Activated naive CD4-positive, alpha-beta T cell treated with Interleukin-2 at 50 U/mL for 16 hours (primary cell): Measurements from ENCODE around the gene SEC14L1.

Experiments
- DNase-seq: peaks from one replicate; pipeline ENCODE4 v3.0.0-alpha.2; 2020

Gene SEC14L1

DNA sequence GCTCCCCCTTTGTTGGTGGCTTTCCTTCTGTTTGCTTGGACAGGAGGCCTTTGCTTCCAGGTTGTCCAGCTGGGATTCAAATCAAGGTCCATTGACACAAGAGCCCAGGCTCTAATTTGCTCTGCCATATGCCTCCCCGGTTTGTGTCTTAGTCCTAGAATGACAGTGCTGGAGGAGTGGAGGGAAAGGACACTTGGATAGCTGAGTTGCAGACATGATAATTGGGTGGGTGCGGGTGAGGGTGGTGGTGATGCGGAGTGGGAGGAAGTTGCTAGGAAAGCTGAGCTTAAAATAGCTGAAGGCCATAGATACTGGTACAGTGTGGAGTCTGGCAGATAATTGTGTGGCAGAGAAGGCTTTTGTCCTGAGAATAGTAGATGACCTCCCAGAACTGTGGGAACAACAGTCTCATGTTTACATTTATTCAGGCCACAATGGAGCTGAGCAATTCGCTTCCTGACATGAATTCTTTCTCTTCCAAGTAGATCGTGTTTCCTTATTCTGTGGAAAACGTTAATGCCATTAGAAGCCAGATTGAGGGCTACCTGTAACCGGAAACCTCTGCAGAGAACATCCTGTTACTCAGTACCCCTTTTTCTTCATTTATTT lies 23.8 kb downstream of the SEC14L1 start:
- no peak for DNase-seq

DNA sequence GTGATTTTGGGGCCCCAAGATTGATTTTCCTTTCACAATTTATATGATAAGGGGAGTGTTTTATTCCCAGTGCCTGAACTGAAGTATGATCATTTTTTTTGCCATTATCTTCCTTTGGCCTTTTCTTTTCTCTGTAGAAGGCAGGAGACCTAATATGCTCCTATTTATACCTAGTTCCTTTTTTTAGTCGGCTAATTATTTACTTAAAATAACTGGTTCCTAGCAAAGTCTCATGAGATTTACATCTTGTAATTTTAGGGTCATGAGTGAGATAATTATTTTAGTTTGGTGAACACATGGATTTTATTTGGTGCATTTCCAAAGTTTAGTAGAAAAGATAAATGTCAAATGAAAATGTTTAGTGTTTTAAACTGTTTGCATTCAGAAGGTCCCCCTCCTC lies 24.8 kb downstream of the SEC14L1 start:
- no peak for DNase-seq

DNA sequence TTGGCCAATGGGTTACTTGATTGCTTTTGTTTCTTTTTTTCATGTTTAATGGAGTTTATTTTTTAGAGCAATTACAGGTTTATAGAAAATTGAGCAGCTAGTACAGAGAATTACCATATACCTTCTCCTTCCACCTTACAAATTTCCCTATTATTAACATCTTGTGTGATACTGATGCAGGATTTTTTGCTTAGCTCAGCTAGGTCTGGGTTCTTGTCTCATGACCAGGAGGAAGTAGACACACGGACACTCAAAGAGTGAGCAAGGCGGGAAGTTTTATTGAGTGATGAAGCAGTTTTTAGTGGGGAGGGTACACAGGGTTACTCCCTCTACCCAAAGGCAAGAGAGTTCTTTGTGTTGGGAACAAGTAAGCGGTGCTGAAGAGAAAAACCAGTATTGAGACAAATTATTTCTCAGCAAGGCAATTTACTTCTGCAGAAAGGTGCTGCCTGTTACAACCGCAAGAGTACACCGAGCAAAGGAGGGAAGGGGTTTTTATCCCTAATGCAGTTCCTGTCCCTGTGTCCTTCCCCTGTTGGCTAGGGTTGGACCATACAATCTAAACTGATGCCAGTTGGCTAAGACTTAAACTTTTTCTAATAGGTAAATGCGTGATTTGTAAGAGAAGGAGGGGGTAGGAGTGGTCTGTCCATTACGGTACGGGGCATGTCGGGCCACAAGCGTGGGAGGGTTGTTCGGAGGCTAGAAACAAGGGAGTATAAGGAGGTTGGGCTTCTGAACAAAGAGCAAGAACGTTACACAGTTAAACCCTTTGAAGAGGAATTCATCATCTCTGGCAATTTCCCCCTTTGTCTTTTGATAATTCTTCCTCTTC lies 26.9 kb downstream of the SEC14L1 start:
- no peak for DNase-seq

DNA sequence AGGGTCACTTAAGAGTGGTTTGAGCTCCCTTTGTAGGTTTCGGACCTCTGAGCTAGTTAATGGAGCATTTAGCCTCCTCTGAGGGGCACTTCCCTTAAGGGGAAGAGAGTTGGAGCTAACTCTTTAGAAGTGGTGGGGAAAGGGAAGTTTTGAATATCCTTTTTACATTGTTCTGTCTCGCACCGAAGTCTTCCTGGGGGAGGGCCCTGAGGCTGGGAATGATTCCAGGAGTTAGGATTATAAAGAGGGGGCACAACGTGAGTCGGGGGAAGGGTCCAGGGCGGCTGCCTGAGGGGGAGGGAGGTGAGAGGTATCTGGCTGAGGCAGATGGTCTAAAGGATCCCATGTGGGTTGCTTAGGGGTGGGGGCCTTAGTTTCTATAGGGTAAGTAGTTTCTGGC lies 32.3 kb downstream of the SEC14L1 start:
- DNase-seq = no peak

DNA sequence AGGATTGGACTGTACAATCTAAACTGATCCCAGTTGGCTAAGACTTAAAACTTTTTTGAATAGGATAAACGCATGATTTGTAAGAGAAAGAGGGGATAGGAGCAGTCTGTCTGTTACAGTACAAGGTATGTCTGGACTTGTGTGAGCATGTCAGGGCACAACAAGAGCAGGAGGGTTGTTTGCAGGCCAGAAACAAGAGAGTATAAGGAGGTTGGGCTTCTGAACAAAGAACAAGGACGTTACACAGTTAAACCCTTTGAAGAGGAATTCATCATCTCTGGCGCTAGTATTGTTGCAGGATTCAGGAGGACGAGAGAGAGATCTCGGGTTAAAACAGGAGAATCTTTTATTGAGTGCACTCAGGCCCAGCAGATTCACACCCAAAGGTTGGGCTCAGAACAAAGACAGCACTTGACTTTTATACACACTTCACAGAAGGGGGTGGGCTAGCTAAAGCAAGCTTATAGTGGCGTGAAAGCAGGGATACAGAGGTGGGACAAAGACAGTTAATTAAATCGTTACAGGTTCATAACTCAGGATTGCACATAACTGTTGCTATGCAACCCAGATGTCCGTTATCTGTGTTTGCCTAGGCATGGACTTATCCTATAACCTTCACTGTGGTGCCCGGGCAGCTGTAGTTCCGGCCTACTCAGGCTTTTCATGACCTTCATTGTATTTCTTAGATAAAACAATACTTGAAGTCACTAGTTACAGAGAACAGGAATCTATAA lies 34.3 kb downstream of the SEC14L1 start:
- DNase-seq = no peak

DNA sequence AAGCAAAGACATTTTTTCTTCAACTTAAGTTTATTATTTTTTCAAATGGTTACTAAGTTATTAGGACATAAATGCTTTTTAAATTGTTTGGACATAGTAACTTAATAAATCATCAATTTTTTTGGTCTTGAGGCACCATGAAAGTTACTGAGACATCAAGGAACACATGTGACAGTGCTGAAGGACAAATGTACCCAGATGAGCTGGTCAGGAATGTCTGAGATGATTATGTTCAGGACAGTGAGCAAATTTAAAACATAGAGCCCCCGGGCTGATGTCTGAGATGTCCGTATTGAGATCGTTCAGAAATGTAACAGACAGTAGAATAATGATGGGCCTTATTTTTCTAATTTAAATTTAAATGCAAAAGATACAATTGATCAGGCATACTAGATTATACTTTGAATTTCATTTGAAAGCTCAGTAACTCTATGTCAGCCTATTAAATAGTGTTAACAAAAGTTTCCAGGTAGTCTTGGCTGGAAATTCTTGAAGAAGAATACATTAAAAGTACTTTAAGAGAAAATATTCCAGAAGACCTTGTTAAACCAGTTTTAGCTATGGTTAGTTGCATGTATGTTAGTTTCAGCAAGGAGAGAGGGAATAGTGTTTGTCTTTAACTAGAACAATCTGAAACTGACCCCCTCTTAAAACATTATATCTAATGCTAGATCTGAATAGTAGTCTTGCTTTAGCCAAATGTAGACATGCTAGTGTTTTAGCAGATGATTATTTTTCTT lies 36.4 kb downstream of the SEC14L1 start:
- DNase-seq = no peak

DNA sequence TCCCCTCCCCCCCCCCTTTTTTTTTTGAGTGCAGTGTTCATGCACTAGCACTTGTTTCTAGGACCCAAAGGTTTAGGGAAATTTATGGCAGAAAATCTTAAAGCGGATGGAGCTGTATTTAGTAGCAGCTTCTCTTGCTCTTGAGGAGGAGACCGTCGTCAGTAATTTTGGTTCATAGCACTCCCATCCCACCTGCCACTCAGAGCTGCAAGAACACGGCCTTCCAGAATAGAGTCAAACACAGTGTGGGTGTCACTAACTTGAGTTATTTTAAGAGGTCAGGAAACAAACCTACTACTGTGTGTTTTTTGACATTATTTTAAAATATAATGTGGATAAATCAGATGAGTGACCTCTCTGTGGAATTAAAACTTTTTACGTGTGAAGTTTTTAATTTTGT lies 37.3 kb downstream of the SEC14L1 start:
- no peak for DNase-seq

DNA sequence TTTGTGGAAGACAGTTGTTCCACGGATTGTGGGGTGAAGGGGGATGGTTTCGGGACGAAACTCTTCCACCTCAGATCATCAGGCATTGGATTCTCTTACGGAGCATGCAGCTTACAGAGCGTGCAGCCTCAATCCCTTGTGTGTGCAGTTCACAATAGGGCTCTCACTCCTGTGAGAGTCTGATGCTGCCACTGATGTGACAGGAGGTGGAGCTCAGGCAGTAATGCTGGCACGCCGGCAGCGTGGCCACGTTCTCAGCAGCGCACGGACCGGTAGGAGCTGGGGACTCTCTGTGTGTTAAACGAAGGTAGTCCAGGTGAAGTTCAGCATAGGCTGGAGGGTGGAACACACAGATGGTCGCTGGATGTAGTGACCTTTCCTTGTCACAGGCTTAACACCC lies 37.8 kb downstream of the SEC14L1 start:
- DNase-seq = no peak

DNA sequence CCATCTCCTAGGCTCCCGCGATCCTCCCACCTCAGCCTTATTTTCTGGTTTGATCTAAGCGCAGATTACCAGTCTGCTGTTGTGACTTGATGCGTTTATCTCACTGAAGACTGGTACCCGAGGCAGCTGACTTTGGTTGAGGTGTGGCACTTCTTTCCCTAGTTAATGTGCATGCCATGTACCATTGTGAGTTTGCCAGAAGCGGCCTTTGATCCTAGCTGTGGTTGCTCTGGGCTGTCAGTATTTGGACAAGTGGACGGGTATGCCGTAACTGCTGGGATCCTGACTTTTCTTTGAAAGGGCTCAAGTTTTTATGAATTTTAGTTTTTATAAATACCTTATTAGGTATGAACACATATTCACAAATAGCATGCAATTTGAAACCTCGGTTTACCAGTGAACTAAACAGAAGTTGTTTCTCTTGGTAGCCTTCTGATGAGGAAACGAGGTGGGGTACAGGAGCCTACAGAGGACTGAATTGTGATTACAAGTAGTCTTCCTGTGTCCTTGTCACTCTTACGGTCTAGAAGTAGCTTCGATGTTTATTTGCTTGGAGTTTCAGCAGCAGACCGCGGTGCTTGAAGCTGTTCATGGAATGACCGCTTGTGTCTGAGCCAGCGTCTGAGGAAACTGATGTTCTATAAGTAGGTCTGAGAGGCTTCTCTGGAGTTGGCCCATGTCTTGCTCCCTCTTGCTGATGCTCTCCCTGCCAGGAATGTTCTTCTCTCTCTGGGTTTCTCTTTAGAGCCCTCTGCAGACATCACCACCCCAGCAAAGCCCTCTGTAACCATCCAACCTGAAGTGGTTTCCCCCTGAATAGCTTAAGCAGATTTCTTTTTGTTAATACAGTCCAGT lies 40.0 kb downstream of the SEC14L1 start:
- DNase-seq = no peak

DNA sequence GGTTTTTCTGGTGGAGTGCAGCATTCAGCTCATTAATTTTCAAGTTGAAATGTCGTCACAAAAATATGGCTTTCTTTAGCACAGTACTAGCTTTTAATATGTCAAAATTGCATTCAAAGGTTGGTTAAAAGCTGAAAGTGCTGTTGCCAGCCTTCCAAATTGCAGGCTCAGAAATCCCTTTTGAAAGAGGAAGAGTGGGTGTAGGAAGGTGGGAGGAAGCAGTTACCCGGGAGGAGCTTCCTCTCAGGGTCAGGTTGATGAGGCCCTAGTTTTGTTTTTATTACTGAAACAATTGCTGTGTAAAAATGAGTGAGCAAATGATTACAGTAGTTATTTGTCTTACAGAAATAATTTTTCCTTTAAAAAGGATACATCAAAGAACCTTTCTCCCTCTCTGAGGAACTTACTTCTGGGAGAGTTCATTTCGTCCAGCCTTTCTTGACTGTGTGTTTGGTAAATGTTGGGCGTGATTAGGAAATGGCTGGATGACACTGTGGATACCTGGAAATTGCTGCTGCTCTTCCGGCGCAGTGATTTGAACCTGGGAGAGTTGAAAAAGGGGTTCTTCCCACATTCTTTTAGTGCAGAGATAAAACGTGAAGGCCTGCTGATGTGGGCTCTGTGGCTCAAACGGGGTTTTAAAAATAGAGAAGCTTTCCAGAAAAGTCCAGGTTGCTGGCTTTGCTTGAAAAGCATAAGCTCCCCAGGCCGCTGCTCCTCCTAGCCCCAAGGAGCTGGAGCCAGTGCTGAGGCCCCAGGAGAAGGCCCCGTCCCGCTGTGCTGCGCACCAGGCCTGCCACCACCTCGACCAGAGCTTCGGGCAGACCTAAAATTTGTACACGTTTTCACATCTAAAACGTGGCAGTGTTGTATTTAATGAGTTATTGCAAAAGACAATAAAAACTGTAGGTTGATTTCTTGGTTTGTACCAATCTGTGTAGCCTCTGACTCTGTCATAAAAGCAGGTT lies 41.7 kb downstream of the SEC14L1 start:
- no peak for DNase-seq

DNA sequence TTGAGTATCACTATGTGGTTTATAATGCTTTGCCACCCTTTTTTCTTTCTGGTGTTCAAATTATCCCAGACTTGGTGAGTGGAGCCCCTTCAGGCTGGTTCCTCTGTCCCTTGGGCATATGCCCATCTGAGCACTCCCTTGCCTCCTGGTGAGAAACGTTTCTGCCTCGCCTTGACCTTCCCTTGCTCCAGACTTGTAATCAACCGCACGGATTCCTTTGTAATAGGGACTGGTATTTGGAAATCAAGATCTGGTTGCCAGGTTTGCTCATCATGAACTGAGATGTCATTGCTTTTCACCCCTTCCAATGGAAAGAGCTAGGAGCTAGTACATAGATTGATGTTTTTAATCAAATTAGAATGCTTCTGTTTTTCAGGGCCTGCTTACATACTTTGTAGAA lies 43.7 kb downstream of the SEC14L1 start:
- no peak for DNase-seq

DNA sequence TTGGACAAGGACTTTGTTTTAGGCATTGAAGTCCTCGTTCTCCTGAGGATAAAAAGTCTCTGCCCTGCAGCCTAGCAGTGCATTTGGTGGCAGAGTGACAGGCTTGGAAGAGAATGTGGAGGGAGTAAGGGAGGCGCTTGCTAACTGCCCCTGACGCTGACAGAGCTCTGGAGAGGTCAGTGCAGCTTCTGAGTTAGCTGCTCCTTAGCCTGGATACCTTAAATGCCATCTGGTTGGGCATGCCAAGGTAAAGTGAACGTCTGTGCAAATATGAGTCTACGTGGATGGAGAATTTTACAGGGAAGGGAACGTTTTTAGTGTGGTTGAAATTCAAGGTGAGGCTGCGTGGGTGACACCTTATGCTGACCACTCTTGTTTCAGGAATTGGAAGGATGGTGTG lies 44.4 kb downstream of the SEC14L1 start:
- DNase-seq = no peak

DNA sequence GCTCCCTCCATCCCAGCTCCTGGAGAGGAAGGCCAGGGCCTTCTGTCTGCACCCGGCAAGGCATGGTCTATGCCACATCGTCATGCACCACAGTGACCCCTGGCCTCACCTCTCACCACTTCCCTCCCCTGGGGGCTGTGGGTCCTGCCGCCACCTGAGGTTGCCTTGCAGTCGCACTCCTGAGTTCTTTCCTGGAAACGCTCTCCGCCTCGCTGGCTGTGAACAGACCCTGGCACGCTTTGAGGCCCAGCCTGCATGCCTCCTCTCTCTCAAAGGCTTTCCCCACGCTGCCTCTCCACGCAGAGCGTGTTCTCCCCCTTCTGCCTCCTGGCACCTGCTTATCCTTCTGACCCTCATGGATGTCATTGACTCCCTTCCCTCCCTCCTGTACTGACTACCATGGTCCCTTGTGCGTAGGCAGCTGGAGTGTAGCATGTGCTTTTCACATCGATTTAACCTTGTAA lies 45.4 kb downstream of the SEC14L1 start:
- DNase-seq = no peak

DNA sequence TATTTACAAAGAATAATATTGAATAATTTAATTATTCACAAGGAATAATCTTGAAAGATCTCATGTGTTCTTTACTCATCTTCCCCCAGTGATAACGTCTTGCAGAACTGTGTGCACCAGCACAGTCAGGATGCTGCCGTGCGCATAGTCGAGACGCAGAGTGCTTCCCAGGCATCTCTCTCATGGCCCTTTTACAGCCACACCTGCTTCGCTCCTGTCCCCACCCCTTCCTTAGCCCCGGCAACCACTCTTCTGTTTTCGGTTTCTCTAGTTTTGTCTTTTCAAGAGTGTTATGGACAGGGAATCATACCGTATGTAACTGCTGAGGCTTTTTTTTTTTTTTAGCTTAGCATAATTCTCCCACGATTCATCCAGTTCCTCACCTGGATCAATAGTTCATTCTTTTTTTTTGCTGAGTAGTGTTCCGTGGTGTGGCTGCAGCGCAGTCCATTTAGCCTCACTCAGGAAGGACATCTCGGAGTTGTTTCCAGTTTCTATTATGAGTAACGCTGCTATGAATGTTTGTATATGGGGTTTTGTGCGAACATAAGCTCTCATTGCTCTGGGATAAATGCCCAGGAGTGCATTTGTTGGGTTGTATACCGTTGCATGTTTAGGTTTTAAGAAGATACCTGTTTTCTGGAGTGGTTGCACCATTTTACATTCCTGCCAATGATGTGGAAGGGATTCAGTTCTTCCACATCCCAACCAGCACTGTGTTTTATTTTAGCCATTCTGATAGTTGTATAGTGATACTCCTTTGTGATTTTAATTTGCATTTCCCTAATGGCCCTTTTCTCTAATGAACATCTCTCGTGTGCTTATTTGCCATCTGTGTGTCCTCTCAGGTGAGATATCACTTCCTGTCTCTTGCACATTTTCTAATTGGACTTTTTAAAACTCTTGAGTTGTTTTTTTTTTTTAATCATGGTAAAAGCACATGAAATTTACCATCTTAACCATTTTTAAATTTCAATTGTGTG lies 47.6 kb downstream of the SEC14L1 start:
- no peak for DNase-seq

DNA sequence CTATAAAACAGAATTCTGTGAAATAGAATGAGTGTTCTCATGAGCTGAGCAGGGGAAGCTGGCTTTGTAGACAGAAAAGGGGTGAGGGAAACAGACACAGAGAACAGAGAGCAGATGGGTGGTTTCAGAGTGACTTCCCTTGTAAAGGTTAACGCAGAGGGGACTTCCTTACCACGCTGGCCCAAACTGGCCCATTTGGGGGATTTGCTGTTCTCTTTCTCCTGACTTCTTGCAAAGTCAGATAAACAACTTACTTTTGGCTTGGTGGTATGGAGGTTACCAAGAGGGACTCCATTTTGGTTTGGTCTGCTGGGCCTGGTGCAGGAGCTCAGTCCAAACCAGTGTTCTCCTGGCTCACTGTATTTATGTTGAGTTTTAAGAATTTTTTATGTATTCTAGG lies 48.4 kb downstream of the SEC14L1 start:
- peak; percentile 11 for DNase-seq

DNA sequence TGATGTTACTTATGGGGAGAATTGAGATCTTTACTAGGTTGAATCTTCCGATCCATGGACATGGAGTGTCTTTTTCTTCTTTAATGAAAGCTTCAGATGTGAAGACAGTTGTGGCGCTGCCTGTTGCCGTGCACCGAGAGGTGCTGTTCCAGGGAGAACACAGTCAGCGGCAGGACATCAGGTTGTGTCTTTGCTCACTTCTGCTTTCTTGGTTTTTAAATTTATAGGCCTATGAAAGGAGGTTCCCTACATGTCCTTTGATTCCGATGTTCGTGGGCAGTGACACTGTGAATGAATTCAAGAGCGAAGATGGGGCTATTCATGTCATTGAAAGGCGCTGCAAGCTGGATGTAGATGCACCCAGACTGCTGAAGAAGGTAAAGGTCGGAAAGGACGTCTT lies 49.8 kb downstream of the SEC14L1 start:
- no peak for DNase-seq

DNA sequence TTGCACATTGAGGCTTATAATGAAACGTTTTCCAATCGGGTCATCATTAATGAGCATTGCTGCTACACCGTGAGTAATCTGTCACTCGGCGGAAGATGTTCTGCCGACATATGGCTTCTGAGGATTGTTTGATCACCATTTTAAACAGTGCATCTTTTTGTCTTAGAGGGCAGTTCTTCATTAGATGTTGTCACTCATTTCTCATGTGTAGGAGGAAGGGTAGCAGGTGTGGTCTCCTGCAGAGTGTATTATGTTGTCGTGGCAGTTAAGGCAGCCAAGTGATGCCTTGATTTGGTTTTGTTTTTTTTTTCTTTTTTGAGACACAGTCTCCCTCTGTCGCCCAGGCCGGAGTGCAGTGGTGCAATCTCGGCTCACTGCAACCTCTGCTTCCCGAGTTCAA lies 50.5 kb downstream of the SEC14L1 start:
- no peak for DNase-seq

DNA sequence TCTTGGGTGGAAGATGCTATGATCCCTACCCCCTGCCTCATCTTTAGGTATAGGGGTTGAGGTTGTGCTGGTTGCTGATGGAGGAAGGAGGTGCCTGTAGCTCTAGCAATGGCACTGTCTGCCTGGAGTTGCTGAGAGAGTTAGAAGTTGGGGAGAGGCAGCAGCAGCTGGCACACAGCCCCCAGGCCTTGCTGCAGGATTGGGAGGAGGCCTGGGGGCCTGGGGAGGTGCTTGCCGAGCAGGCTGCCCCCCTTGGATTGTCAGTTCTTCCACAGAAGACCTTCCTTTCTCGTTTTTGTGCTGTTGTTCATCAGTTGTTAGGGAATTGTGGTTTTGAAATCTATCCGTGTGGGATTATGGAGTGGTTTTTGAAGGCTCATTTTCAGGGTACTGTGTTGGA lies 52.9 kb downstream of the SEC14L1 start:
- DNase-seq = no peak

DNA sequence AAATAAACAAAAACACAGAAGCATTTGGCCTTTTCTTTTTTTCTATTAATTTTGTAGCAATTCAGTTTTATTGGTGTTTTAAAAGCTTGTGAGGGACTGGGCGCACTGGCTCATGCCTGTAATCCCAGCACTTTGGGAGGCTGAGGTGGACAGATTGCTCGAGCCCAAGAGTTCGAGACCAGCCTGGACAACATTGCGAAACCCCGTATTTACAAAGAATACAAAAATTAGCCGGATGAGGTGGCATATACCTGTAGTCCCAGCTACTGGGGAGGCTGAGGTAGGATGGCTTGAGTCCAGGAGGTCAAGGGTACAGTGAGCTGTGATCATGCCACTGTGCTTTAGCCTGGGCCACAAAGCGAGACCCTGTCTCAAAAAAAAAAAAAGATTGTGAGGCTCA lies 53.4 kb downstream of the SEC14L1 start:
- DNase-seq = no peak

DNA sequence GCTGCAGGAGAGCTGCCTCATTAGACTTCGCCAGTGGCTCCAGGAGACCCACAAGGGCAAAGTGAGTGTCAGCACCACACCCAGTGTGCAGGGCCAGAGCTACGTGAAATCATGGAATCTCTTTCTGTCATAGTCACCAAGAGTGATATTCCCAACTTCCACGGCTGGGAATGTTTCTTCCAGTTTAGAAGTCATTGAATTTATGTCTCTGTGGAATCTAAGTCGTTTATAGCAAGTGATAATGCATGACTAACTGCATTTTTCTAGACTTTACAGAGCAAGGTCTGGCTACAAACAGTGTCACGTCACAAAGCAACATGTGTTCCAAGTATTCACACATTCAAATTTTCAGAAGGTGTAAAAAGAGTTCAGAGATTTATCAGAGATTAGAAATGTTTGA lies 55.5 kb downstream of the SEC14L1 start:
- DNase-seq = no peak
